Sigmoid colon (tissue), 4 donors: Measurements from ENCODE around the gene PCDHA11.

Experiments
- EP300 ChIP-seq, 4 donors: sonication (generic); formaldehyde crosslinking; IDR thresholded peaks; one replicate each; pipeline ENCODE4 v1.6.1; 2017; ENCODE audit warnings: antibody characterized with exemption in 4 of 4
- POLR2A ChIP-seq, 2 donors: fragments of 450-650 bp; IDR thresholded peaks; one replicate each; pipeline ENCODE4 v1.6.1; 2016; ENCODE audit warnings: antibody characterized with exemption in 2 of 2, mild to moderate bottlenecking in 2 of 2, moderate library complexity in 2 of 2
- POLR2AphosphoS5 ChIP-seq, 4 donors: sonication (generic); formaldehyde crosslinking; IDR thresholded peaks; one replicate each; pipeline ENCODE4 v1.6.1; 2017; ENCODE audit warnings: antibody characterized with exemption in 4 of 4
- TF ChIP-seq, protein P1 (sequence below), 4 experiments: fragments of 450-650 bp in 3 of 4; fragments of 200-600 bp in 1 of 4; IDR thresholded peaks; one replicate each; pipeline ENCODE4 v1.5.1; 2016 to 2019; ENCODE audit warnings: antibody characterized with exemption in 4 of 4, mild to moderate bottlenecking in 3 of 4, moderate library complexity in 2 of 4

GRCh38 chr5:140883373-140883772 is 14.6 kb downstream of the PCDHA11 start:
- no peak for TF ChIP-seq POLR2A (IDR thresholded peaks at IDR 0.05)
- TF ChIP-seq, protein P1, sequence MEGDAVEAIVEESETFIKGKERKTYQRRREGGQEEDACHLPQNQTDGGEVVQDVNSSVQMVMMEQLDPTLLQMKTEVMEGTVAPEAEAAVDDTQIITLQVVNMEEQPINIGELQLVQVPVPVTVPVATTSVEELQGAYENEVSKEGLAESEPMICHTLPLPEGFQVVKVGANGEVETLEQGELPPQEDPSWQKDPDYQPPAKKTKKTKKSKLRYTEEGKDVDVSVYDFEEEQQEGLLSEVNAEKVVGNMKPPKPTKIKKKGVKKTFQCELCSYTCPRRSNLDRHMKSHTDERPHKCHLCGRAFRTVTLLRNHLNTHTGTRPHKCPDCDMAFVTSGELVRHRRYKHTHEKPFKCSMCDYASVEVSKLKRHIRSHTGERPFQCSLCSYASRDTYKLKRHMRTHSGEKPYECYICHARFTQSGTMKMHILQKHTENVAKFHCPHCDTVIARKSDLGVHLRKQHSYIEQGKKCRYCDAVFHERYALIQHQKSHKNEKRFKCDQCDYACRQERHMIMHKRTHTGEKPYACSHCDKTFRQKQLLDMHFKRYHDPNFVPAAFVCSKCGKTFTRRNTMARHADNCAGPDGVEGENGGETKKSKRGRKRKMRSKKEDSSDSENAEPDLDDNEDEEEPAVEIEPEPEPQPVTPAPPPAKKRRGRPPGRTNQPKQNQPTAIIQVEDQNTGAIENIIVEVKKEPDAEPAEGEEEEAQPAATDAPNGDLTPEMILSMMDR (IDR thresholded peaks at IDR 0.05) = no peak
- TF ChIP-seq POLR2AphosphoS5 (IDR thresholded peaks at IDR 0.05) = no peak
- no peak for TF ChIP-seq EP300 (IDR thresholded peaks at IDR 0.05)
